ENCODE results near the gene FOXP4. TPM values are rescaled to one million over a fixed set of nuclear protein-coding genes. Genes with fewer than 3 reads are reported as not detected.

The FOXP4 gene
- total and polyA plus RNA-seq, 2 donors from 2014 or later, result 14.0 to 33.2 TPM

DNA sequence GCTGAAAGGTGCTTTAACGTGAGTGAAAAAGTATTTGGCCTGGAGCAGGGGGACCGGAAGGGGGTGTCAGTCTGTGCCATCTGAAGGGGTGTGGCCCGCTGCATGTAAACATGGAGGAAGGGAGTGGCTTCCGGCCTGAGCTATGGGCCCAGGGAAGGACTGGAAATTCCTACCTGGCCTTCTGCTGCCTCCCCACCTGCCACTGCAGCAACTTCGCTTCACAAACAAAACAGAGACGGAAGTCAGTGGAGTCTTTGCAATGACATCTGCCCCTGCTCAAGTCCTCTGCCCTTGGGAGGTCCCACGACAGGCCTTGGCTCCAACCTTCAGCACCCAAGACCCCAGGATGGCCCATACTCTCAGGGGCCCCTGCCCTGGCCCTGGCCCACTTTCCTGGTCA lies 28.1 kb upstream of the FOXP4 start:
- no peaks in the 10 kb centered on the region for H3K4me1 ChIP-seq (ENCODE audit: control insufficient read depth in 2 of 3, insufficient read depth in 2 of 3, low read depth in 1 of 3, low read length in 3 of 3)
- H3K36me3 ChIP-seq (ENCODE audit: control insufficient read depth in 2 of 3, insufficient read depth in 3 of 3, low read length in 3 of 3), result no peaks in the 10 kb centered on the region
- H3K4me3 ChIP-seq (ENCODE audit: low read length in 3 of 3), result no peak overlapping the region
- H3K9ac ChIP-seq (ENCODE audit: low read length in 3 of 3), result no peak overlapping the region
- no peaks in the 10 kb centered on the region for H3K9me3 ChIP-seq (ENCODE audit: control insufficient read depth in 2 of 3, insufficient read depth in 1 of 3, low read length in 3 of 3)
- peak in 1 of 5 donors; percentile 26 for DNase-seq
- intact Hi-C loops (cut with DNase I), result no loop called here
- H3K27ac ChIP-seq (ENCODE audit: low read depth in 2 of 2, low read length in 2 of 2), result no peak overlapping the region
- H3K27me3 ChIP-seq (ENCODE audit: control insufficient read depth, insufficient read depth, low read length), result no peaks in the 10 kb centered on the region
- TF ChIP-seq, protein P1, sequence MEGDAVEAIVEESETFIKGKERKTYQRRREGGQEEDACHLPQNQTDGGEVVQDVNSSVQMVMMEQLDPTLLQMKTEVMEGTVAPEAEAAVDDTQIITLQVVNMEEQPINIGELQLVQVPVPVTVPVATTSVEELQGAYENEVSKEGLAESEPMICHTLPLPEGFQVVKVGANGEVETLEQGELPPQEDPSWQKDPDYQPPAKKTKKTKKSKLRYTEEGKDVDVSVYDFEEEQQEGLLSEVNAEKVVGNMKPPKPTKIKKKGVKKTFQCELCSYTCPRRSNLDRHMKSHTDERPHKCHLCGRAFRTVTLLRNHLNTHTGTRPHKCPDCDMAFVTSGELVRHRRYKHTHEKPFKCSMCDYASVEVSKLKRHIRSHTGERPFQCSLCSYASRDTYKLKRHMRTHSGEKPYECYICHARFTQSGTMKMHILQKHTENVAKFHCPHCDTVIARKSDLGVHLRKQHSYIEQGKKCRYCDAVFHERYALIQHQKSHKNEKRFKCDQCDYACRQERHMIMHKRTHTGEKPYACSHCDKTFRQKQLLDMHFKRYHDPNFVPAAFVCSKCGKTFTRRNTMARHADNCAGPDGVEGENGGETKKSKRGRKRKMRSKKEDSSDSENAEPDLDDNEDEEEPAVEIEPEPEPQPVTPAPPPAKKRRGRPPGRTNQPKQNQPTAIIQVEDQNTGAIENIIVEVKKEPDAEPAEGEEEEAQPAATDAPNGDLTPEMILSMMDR (IDR thresholded peaks at IDR 0.05; ENCODE audit: borderline replicate concordance, extremely low read depth, insufficient read depth), result no peak
- FAIRE-seq, result no peak

DNA sequence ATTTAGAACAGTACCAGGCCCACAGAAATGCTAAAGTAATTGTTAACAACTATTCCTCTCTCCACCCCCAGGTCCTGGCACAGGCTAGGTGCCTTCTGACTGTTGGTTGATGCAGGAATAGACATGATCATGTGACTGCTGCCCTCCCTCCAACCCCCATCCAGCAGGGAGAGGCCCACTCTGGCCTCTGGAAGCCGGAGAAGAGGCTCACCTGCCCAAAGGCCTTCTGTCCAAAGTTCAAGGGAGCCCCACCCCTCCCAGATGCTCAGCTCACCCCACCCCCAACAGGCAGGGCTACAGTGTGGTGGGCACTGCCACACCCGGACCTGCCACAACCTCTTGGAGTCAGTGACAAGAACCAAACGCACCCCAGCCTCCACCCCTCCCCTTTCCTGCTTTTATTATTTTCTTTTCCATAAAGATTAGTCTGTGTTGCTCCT lies 26.9 kb upstream of the FOXP4 start:
- H3K27ac ChIP-seq (ENCODE audit: low read depth in 2 of 2, low read length in 2 of 2), result no peak overlapping the region
- no peak for FAIRE-seq

DNA sequence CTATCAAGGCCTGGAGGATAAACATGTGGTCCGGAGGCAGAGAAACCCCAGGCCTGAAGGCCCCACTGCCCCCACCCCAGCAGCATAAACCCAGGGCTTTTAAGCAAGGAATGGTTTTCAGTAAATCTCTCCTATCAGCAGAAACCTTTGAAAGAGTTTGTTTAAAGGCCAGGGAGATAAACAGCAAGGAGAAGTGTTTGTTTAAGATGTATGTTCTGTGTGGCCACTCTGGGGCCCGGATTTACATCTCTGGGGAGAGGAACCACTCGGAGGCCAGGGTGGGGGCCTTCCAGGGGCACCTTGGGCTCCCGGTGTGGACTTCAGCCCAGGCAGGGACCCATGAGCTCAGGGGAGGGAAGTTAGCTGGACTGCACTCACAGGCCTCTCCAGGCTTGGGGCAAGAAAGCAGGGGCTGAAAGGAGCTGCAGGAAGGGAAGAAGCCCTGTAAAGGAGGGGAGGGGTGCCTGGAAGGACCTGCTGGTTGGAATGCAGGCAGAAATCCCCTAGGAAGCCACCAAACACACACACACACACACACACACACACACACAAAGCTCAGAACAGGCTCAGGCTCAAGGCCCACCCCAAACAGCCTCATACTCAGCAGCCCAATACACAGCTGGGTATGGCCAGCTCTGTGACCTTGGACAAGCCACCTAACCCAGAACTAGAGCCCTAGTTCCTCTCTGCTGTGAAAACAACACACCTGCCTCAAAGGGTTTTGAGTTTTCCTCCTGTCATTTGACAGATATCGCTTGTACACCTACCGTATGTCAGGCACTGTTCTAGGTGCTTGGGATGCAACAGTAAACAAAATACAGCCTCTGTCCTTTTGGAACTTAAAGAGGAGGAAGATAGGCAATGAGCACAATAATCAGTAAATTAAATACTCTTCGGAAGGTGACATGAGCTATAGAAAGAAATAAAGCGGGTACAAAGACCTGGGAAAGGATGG lies 26.2 kb upstream of the FOXP4 start:
- H3K36me3 ChIP-seq (ENCODE audit: control insufficient read depth in 2 of 3, insufficient read depth in 3 of 3, low read length in 3 of 3), result no peaks in the 10 kb centered on the region
- FAIRE-seq (no peak), DNase-seq (peak in 4 of 5 donors; percentile 29 to 69 (median 42))
- H3K9ac ChIP-seq (ENCODE audit: low read length in 3 of 3), result no peak overlapping the region
- intact Hi-C loops (cut with DNase I), result no loop called here
- H3K9me3 ChIP-seq (ENCODE audit: control insufficient read depth in 2 of 3, insufficient read depth in 1 of 3, low read length in 3 of 3), result no peaks in the 10 kb centered on the region
- no peak overlapping the region for H3K4me3 ChIP-seq (ENCODE audit: low read length in 3 of 3)
- no peak overlapping the region for H3K27ac ChIP-seq (ENCODE audit: low read depth in 2 of 2, low read length in 2 of 2)
- H3K27me3 ChIP-seq (ENCODE audit: control insufficient read depth, insufficient read depth, low read length), result no peaks in the 10 kb centered on the region
- TF ChIP-seq, protein P1 (IDR thresholded peaks at IDR 0.05; ENCODE audit: borderline replicate concordance, extremely low read depth, insufficient read depth), result no peak
- H3K4me1 ChIP-seq (ENCODE audit: control insufficient read depth in 2 of 3, insufficient read depth in 2 of 3, low read depth in 1 of 3, low read length in 3 of 3), result no peaks in the 10 kb centered on the region

More for the DNA sequence above, 26.9 kb upstream of the FOXP4 start:
- intact Hi-C loops (cut with DNase I), result no loop called here
- Histone ChIP-seq H3K4me3 (ENCODE audit: low read length in 3 of 3) (no peak overlapping the region), H3K9me3 (ENCODE audit: control insufficient read depth in 2 of 3, insufficient read depth in 1 of 3, low read length in 3 of 3) (no peaks in the 10 kb centered on the region), H3K27me3 (ENCODE audit: control insufficient read depth, insufficient read depth, low read length) (no peaks in the 10 kb centered on the region), H3K36me3 (ENCODE audit: control insufficient read depth in 2 of 3, insufficient read depth in 3 of 3, low read length in 3 of 3) (no peaks in the 10 kb centered on the region), H3K9ac (ENCODE audit: low read length in 3 of 3) (no peak overlapping the region), H3K4me1 (ENCODE audit: control insufficient read depth in 2 of 3, insufficient read depth in 2 of 3, low read depth in 1 of 3, low read length in 3 of 3) (no peaks in the 10 kb centered on the region)
- TF ChIP-seq, protein P1 (IDR thresholded peaks at IDR 0.05; ENCODE audit: borderline replicate concordance, extremely low read depth, insufficient read depth), result no peak
- DNase-seq, result peak in 3 of 5 donors; percentile 40 to 66 (median 41)

Data from kidney (tissue), 14 donors.